Activated CD8-positive, alpha-beta T cell treated with anti-CD3 and anti-CD28 coated beads for 36 hours (primary cell): ENCODE results near the gene FANK1. TPM values are rescaled to one million over a fixed set of nuclear protein-coding genes. Genes with fewer than 3 reads are reported as not detected.
A peak's percentile ranks its signal among the peaks of the same experiment; 100 is the strongest.

Experiments used
- ATAC-seq: fragments of 200-7000 bp; cut with Tn5 transposase; one replicate; pipeline ENCODE4 v1.10.0; 2021; ENCODE audit warnings: mild to moderate bottlenecking, moderate library complexity
- CTCF ChIA-PET: fragments of 350-600 bp; sonication (Branson Sonifier 250); formaldehyde crosslinking; loops from one replicate; lab custom pipeline; 2021; ENCODE audit warnings: antibody characterized with exemption; lab: Charles Lee
- POLR2A ChIA-PET: fragments of 350-600 bp; sonication (Branson Sonifier 250); formaldehyde crosslinking; loops from one replicate; lab custom pipeline; 2021; ENCODE audit warnings: antibody characterized with exemption; lab: Charles Lee
- DNase-seq: peaks from one replicate; pipeline ENCODE4 v3.0.0-alpha.2; 2020
- H3K27ac Mint-ChIP-seq: one replicate; pipeline ENCODE4 v1.8.0; 2021; ENCODE audit warnings: mild to moderate bottlenecking, mixed read lengths
- H3K27me3 Mint-ChIP-seq: one replicate; pipeline ENCODE4 v1.8.0; 2021; ENCODE audit warnings: mixed read lengths
- H3K36me3 Mint-ChIP-seq: one replicate; pipeline ENCODE4 v1.8.0; 2021; ENCODE audit warnings: low read depth, mixed read lengths
- H3K4me1 Mint-ChIP-seq: one replicate; pipeline ENCODE4 v1.8.0; 2021; ENCODE audit warnings: low read depth, mixed read lengths
- H3K4me3 Mint-ChIP-seq: one replicate; pipeline ENCODE4 v1.8.0; 2021; ENCODE audit warnings: mild to moderate bottlenecking, moderate library complexity, mixed read lengths
- H3K9me3 Mint-ChIP-seq: one replicate; pipeline ENCODE4 v1.8.0; 2021; ENCODE audit warnings: mixed read lengths
- intact Hi-C: fragments of 100-400 bp; cut with micrococcal nuclease; formaldehyde crosslinking; loops from one replicate; pipeline ENCODE4 v1.10.0; 2022
- total RNA-seq, 2 experiments: library from RNA; stranded (reverse); gene quantifications; one replicate each; pipeline ENCODE4 v1.2.3, GENCODE V29; 2021
- TF ChIP-seq, protein P1 (sequence below): fragments of 200-600 bp; IDR thresholded peaks from one replicate; pipeline ENCODE4 v1.8.0; 2022; ENCODE audit warnings: antibody characterized with exemption, mild to moderate bottlenecking

Gene FANK1
- total RNA-seq, 2 experiments from 2014 or later, result 0.45 to 0.58 TPM

DNA sequence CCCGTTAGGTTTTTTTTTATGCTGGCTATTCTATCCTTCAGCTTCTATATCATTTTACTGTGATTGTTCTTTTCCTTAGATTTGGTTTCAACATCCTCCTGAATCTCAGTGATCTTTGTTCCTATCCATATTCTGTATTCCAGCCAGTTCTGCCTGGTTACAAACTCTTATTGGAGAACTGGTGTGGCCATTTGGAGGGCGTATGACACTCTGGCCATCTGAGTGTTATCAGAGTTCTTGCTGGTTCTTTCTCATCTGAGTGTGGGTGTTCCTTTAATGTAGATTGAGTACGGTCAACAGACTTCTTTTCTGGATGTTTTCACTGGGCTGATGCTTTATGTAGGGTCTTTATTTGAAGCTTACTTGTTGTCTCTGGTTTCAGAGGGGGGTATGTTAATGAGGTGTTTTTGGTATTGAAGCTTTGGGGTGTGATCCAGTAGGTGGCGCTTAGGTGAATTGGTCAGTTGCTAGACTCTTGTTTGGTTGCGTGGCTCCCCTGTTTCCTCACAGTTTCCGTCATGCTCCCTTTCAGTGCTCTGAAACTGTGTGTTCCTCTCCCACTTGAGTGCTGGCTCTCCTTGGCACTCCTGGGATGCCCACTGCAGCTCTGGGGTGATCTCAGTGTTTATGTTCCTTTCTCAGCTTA is 80.7 kb downstream of the FANK1 start:
- Mint-ChIP-seq H3K36me3 (no peaks in the 10 kb centered on the region), H3K27me3 (peaks cover under 1% of the 10 kb centered on the region), H3K4me1 (no peaks in the 10 kb centered on the region), H3K4me3 (no peak overlapping the region), H3K9me3 (peaks cover 2% of the 10 kb centered on the region), H3K27ac (no peak overlapping the region)
- DNase-seq, result no peak
- POLR2A ChIA-PET, result no interaction called here
- TF ChIP-seq, protein P1, sequence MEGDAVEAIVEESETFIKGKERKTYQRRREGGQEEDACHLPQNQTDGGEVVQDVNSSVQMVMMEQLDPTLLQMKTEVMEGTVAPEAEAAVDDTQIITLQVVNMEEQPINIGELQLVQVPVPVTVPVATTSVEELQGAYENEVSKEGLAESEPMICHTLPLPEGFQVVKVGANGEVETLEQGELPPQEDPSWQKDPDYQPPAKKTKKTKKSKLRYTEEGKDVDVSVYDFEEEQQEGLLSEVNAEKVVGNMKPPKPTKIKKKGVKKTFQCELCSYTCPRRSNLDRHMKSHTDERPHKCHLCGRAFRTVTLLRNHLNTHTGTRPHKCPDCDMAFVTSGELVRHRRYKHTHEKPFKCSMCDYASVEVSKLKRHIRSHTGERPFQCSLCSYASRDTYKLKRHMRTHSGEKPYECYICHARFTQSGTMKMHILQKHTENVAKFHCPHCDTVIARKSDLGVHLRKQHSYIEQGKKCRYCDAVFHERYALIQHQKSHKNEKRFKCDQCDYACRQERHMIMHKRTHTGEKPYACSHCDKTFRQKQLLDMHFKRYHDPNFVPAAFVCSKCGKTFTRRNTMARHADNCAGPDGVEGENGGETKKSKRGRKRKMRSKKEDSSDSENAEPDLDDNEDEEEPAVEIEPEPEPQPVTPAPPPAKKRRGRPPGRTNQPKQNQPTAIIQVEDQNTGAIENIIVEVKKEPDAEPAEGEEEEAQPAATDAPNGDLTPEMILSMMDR, result no peak
- no peak for ATAC-seq
- CTCF ChIA-PET, result no interaction called here
- intact Hi-C loops, result no loop called here

GRCh38 chr10:125979976-125980375 is 83.6 kb downstream of the FANK1 start:
- intact Hi-C loops, result loop anchor here (5.0 kb wide), 2 partner anchors 407 to 522 kb away; partner anchors contain the start of gene ADAM12
- TF ChIP-seq, protein P1, result no peak

GRCh38 chr10:125980521-125981035 is 84.2 kb downstream of the FANK1 start:
- CTCF ChIA-PET, result interaction anchor here (0.8 kb wide), 1 partner anchor 13 kb away, joined by 3 read pairs; no protein-coding TSS in a partner anchor
- intact Hi-C loops, result loop anchor here (5.0 kb wide), 2 partner anchors 407 to 522 kb away; partner anchors contain the start of gene ADAM12
- H3K36me3 Mint-ChIP-seq, result no peaks in the 10 kb centered on the region
- H3K27me3 Mint-ChIP-seq, result peaks cover 6% of the 10 kb centered on the region
- POLR2A ChIA-PET, result no interaction called here
- ATAC-seq (no peak), DNase-seq (no peak)
- H3K4me3 Mint-ChIP-seq, result no peak overlapping the region
- no peak overlapping the region for H3K27ac Mint-ChIP-seq
- H3K4me1 Mint-ChIP-seq, result no peaks in the 10 kb centered on the region
- TF ChIP-seq, protein P1, result no peak
- H3K9me3 Mint-ChIP-seq, result no peaks in the 10 kb centered on the region

More at GRCh38 chr10:125979976-125980375, 83.6 kb downstream of the FANK1 start:
- ChIA-PET CTCF (interaction anchor here (0.8 kb wide), 1 partner anchor 14 kb away, joined by 3 read pairs; no protein-coding TSS in a partner anchor), POLR2A (no interaction called here)
- Mint-ChIP-seq H3K36me3 (no peaks in the 10 kb centered on the region), H3K27me3 (peaks cover 6% of the 10 kb centered on the region), H3K4me3 (no peak overlapping the region), H3K9me3 (no peaks in the 10 kb centered on the region), H3K27ac (no peak overlapping the region), H3K4me1 (no peaks in the 10 kb centered on the region)
- DNase-seq, result no peak
- no peak for ATAC-seq

DNA sequence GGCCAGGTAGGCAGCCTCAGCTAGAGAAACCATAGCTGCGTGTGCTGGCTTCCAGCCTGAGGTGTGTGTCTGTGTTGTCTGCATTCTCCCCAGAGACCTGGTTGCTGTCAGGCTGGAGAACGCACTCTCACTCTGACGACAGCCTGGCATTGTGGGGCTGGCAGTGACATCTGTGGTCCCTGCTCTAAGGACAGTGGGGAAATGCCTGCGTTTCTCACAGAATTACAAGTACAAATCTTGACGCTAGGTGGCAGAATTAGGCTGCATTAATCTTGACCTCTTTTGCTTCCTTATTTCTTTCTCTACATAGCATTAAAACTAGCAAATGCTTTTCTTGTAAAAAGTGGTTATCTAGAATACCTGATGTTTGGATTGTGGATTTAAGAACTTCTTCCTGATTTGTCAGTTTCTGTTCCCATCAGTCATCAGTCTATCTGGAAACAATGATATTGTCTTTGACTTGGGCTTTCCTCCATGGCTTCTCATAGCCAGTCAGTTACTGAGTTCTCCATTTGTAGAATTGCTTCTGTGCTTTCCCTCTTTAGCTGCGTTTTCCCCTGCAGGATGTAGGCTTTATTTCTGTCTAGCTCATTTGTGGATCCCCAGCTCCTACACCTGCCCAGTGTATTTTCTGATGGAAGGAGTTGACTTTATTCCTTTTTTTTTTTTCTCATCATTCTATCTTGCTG is 86.0 kb downstream of the FANK1 start:
- DNase-seq (peak; percentile 9), ATAC-seq (peak; percentile 51)
- Mint-ChIP-seq H3K27ac (no peak overlapping the region), H3K4me1 (no peaks in the 10 kb centered on the region), H3K36me3 (no peaks in the 10 kb centered on the region), H3K4me3 (no peak overlapping the region), H3K9me3 (no peaks in the 10 kb centered on the region), H3K27me3 (peaks cover 6% of the 10 kb centered on the region)
- TF ChIP-seq, protein P1, result peak; percentile 67
- POLR2A ChIA-PET, result no interaction called here
- intact Hi-C loops, result loop anchor here (5.0 kb wide), 2 partner anchors 405 to 520 kb away; partner anchors contain the start of gene ADAM12
- CTCF ChIA-PET, result interaction anchor here (0.7 to 1.4 kb wide), 6 partner anchors 11 to 556 kb away, joined by 3 to 7 read pairs (median 3); no protein-coding TSS in a partner anchor
